ACC112 (cell line): ENCODE data around the gene PDIA3.

Source experiments
- H2AFZ ChIP-seq: fragments of 200-600 bp; sonication (generic); one replicate; pipeline ENCODE4 v1.6.0; 2017; ENCODE audit warnings: antibody characterized with exemption, low read length; ENCODE audit not compliant: unreplicated experiment
- H3K27ac ChIP-seq: fragments of 200-600 bp; sonication (generic); 2 replicates; pipeline ENCODE4 v1.5.1; 2014; ENCODE audit warnings: low read depth, mild to moderate bottlenecking, antibody characterized with exemption, low read length, moderate library complexity
- H3K27me3 ChIP-seq: fragments of 200-600 bp; sonication (generic); 2 replicates; pipeline ENCODE4 v1.6.1; 2014; ENCODE audit warnings: mild to moderate bottlenecking, antibody characterized with exemption, low read length, moderate library complexity, mixed read lengths; ENCODE audit not compliant: insufficient read depth
- H3K36me3 ChIP-seq: fragments of 200-600 bp; sonication (generic); 2 replicates; pipeline ENCODE4 v1.6.1; 2016; ENCODE audit warnings: mild to moderate bottlenecking, antibody characterized with exemption, low read length, moderate library complexity, mixed read lengths; ENCODE audit not compliant: insufficient read depth
- H3K4me1 ChIP-seq: fragments of 200-600 bp; sonication (generic); one replicate; pipeline ENCODE4 v1.6.1; 2016; ENCODE audit warnings: low read length, mixed read lengths; ENCODE audit not compliant: insufficient read depth, unreplicated experiment, control insufficient read depth
- H3K4me3 ChIP-seq: fragments of 200-600 bp; sonication (generic); 2 replicates; pipeline ENCODE4 v1.5.1; 2014; ENCODE audit warnings: mild to moderate bottlenecking, low read depth, low read length
- H3K79me2 ChIP-seq: fragments of 200-600 bp; sonication (generic); one replicate; pipeline ENCODE4 v1.6.0; 2016; ENCODE audit warnings: low read length; ENCODE audit not compliant: control insufficient read depth, unreplicated experiment, insufficient read depth

Gene PDIA3

DNA sequence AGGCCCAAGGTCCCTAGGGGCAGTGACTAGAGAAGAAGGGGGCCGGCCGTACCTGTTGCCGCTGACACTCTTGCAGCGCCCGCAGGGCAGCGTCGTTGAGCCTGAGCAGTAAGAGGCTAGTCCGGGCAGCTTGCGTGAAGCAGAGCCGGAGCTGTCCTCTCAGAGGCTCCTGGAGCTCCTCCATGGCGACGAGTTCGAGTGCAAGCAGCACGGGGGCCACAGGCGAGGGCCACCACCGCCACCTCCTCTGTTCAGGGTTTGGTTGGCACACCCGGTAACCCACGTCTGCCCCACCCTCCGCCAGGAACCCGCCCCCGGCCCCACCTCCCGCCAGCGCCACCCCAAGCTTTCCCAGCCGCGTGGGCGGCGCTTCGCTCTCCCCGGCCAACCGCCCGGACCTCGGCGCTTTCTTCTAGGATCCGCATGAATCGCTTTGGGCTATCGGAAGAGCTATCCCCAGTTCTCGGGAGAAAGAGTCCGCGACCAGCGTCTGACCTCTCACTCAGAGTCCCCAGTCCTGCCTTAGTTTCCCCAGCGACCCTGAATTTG, 30.6 kb downstream of the PDIA3 start, which contains the start of gene ELL3:
Gene ELL3 (minus strand): TSS at position 249 of the 549 bp plus-strand sequence. CDS start 65 bp downstream, at position 184.
- Histone ChIP-seq H3K79me2 (no peaks in the 10 kb centered on the region), H3K4me1 (peaks cover 7% of the 10 kb centered on the region), H3K27me3 (no peaks in the 10 kb centered on the region), H3K4me3 (peak within 1 kb of the TSS; percentile 84), H2AFZ (peak within 1 kb of the TSS; percentile 82), H3K36me3 (peaks cover 14% of the 10 kb centered on the region), H3K27ac (peak within 1 kb of the TSS; percentile 76)

- Histone ChIP-seq H3K4me3 (peak overlapping the region; percentile 84), H3K27me3 (no peaks in the 10 kb centered on the region), H2AFZ (peak overlapping the region; percentile 82), H3K36me3 (peaks cover 8% of the 10 kb centered on the region), H3K79me2 (no peaks in the 10 kb centered on the region), H3K27ac (peak overlapping the region; percentile 76), H3K4me1 (peaks cover 7% of the 10 kb centered on the region)
Observed at GRCh38 chr15:43777267-43777914, 31.2 kb downstream of the PDIA3 start.

- Histone ChIP-seq H2AFZ (no peak overlapping the region), H3K36me3 (no peaks in the 10 kb centered on the region), H3K27me3 (no peaks in the 10 kb centered on the region), H3K4me3 (no peak overlapping the region), H3K79me2 (no peaks in the 10 kb centered on the region), H3K27ac (no peak overlapping the region), H3K4me1 (peaks cover 7% of the 10 kb centered on the region)
Observed at GRCh38 chr15:43779016-43779415, 32.8 kb downstream of the PDIA3 start.

- Histone ChIP-seq H3K4me1 (peaks cover 16% of the 10 kb centered on the region), H3K27me3 (no peaks in the 10 kb centered on the region), H3K27ac (no peak overlapping the region), H3K79me2 (peaks cover 23% of the 10 kb centered on the region), H2AFZ (no peak overlapping the region), H3K4me3 (no peak overlapping the region), H3K36me3 (peaks cover 7% of the 10 kb centered on the region; the same call in 1 of the 2 replicates)
Observed at GRCh38 chr15:43789409-43789808, 43.2 kb downstream of the PDIA3 start.

- H3K79me2 ChIP-seq, result peaks cover 36% of the 10 kb centered on the region
- H3K4me1 ChIP-seq, result peaks cover 28% of the 10 kb centered on the region
- peak within 1 kb of the TSS; percentile 99 for H3K4me3 ChIP-seq
- peaks cover 32% of the 10 kb centered on the region for H3K36me3 ChIP-seq
- no peaks in the 10 kb centered on the region for H3K27me3 ChIP-seq
- peak within 1 kb of the TSS; percentile 97 for H2AFZ ChIP-seq
- peak within 1 kb of the TSS; percentile 89 for H3K27ac ChIP-seq
Observed at GRCh38 chr15:43791993-43792760, 45.9 kb downstream of the PDIA3 start, which contains the start of gene SERF2. Gene SERF2, plus strand, starts transcription at chr15:43792320. Its CDS starts 57 bp downstream, at chr15:43792377.

DNA sequence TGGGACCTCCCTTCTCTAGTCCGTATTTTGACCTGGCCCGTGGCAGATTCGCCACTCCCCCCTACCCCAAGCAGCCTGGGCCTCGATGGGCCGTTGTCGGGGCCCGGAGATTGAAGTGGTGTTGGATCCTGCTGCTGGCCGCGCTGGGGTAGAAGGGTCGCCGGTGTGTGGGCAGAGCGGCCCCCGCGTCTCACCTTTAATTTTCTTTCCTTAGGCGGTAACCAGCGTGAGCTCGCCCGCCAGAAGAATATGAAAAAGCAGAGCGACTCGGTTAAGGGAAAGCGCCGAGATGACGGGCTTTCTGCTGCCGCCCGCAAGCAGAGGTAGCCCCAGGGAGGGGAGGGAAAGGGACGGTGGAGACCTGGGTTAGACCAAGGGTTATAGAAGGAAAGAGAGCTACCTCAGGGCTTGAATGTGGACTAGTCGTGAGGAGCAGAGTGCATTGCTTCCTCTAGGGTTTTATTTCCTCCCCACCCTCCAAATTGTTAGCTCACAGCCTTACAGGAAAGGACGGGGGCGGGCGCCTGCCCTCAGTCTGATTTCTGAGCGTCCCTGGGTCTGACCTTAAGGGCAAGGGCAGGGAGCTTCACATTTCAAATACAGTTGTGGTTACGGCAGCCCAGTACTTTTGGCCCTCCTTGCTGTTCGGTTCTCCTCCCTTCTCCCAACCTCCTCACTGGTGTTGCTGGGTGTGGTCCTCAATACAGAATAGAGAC, 46.7 kb downstream of the PDIA3 start:
- Histone ChIP-seq H3K27me3 (no peaks in the 10 kb centered on the region), H3K4me3 (peak overlapping the region; percentile 99), H3K79me2 (peaks cover 36% of the 10 kb centered on the region), H3K36me3 (peaks cover 32% of the 10 kb centered on the region), H3K4me1 (peaks cover 28% of the 10 kb centered on the region), H2AFZ (no peak overlapping the region), H3K27ac (peak overlapping the region; percentile 89)

- H3K36me3 ChIP-seq, result peaks cover 32% of the 10 kb centered on the region
- H3K4me3 ChIP-seq, result peak overlapping the region; percentile 99
- peak overlapping the region; percentile 89 for H3K27ac ChIP-seq
Observed at GRCh38 chr15:43793647-43794046, 47.4 kb downstream of the PDIA3 start.

DNA sequence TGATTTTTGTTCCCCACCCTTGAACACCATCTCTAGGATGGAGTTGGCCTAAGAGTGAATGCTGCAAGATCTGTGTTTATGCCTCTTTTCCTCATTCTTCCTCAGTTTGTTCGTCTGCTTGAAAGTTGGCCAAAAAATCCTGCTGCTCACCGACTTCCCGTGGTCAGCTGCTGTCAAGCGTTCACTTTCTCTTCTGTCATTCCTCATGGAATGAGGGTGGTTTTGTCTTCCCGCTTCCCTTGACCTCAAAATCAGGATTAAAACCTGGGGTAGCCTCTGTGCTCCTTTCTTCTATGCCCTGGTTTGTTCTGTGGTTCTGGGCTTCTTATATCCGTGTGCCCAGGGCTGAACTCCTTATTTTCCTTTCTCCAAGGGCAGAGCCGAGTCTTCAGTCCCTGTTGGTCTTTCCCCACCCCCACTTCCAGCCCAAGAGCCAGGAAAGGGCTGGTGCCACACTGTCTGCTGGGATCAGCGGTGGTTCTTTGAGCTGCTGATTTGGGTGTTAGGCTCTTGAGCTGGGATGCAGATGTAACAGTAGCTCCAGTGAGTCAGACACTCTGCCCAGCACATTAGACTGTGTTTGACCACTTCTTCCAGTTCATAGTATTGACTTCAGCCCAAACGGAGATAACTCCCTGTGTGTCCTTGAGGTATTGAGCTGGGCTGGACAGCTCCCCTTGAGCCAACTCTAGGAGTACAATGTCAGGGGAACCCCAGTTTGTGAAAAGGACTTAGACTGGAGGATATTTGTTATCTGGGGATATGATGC, 48.2 kb downstream of the PDIA3 start:
- peak overlapping the region; percentile 99 for H3K4me3 ChIP-seq
- no peak overlapping the region for H2AFZ ChIP-seq
- peaks cover 32% of the 10 kb centered on the region for H3K4me1 ChIP-seq
- H3K36me3 ChIP-seq, result peaks cover 32% of the 10 kb centered on the region
- H3K79me2 ChIP-seq, result peaks cover 36% of the 10 kb centered on the region
- H3K27ac ChIP-seq, result peak overlapping the region; percentile 32
- no peaks in the 10 kb centered on the region for H3K27me3 ChIP-seq

More at GRCh38 chr15:43793647-43794046, 47.4 kb downstream of the PDIA3 start:
- Histone ChIP-seq H3K79me2 (peaks cover 36% of the 10 kb centered on the region), H3K27me3 (no peaks in the 10 kb centered on the region), H3K4me1 (peaks cover 32% of the 10 kb centered on the region), H2AFZ (no peak overlapping the region)

- Histone ChIP-seq H3K79me2 (peaks cover 36% of the 10 kb centered on the region), H3K36me3 (peaks cover 32% of the 10 kb centered on the region), H3K4me1 (peaks cover 32% of the 10 kb centered on the region), H3K4me3 (peak overlapping the region; percentile 99), H3K27ac (peak overlapping the region; percentile 32; the same call in 1 of the 2 replicates), H3K27me3 (no peaks in the 10 kb centered on the region), H2AFZ (no peak overlapping the region)
Observed at GRCh38 chr15:43795197-43795596, 49.0 kb downstream of the PDIA3 start.
